ENCODE measurements around the gene PAXX.

DNA sequence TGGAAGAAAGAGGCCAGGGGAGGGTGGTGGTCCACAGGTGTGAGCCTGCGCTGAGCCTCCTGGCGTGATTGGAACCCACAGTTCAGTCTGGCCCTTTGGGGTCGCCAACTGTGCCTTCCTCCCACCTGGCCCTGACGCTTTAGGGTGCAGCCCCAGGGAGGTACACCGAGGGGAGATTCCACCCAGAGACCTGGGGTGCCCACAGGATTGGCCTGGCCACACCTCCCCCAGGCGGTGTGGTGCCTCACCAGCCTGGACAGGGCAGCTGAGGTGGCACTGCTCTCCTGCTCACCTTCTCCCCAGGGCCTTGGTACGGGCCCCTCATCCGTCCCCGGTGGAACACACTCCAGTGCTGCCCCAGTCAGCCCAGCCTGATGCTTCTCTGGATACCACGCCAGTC lies 5.1 kb downstream of the PAXX start:
- TF ChIP-seq CTCF (IDR thresholded peaks at IDR 0.05), result no peak
- TF ChIP-seq POLR2A (IDR thresholded peaks at IDR 0.05), result no peak
- TF ChIP-seq EP300 (IDR thresholded peaks at IDR 0.05), result no peak
